SU-DHL-6 (cell line): ENCODE measurements around the gene ZNF439.

Source experiments
- CTCF ChIP-seq: fragments of 200-600 bp; sonication (generic); IDR thresholded peaks from one replicate; pipeline ENCODE4 v1.5.1; 2017; ENCODE audit warnings: antibody characterized with exemption, mild to moderate bottlenecking, low read length, moderate library complexity; ENCODE audit not compliant: insufficient read depth, poor library complexity, severe bottlenecking
- EZH2phosphoT487 ChIP-seq: fragments of 200-600 bp; sonication (generic), shearing (Covaris generic); conservative IDR thresholded peaks from 2 replicates; pipeline ENCODE4 v1.6.1; 2018; ENCODE audit warnings: mild to moderate bottlenecking, antibody characterized with exemption, low read length, moderate library complexity, mixed read lengths

GRCh38 chr19:11821474-11822109 lies 26.9 kb upstream of the ZNF439 start:
- TF ChIP-seq CTCF (no peak), EZH2phosphoT487 (no peak)
